ENCODE data around the gene RAB11FIP5. TPM values are rescaled to one million over a fixed set of nuclear protein-coding genes. Genes with fewer than 3 reads are reported as not detected.

Gene RAB11FIP5
- total RNA-seq, 4 donors from 2014 or later = 27.1 to 35.3 (median 33.7) TPM

DNA sequence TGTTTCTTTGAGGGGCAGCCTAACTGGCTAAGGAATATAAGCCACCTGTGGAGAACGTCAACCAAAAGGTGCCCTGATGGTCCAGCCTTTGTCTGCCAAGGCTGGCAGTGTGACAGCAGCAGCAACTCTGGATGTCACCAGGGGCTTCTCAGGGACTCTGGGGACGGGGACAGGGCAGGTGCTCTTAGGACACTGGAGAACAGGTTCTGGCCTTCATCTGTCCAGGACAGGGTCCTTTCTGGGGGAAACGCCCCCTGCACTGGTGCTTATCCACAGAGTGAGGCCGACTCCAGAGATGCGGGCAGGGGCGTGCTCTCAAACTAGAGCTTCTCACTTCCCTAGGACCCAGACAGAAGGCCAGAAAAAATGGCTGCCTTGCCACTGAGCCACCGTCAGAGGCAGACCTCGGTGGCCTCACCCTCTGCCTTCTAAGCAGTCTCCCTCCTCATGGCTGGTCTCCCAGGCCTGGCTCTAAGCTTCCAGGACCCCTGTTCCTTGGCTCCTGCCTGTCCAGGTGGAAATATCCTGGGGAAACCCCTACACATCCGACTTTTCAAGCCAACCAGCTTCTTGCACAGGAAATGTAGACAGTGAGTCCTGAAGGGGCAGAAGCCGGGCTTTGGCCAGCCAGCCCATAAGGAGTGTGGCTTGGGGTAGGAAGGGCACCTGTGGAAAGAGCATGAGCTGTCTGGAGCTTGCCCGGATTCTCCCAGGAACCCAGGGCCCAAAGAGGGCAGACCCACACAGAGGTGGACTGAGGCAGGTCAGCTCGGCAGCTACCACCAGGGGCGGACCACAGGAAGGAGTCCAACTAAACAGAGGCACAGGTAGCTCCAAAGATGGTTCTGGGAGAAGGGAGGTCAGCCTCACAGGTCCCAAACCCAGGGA is 30.0 kb downstream of the RAB11FIP5 start:
- DNase-seq (no peak), ATAC-seq (no peak)
- Histone ChIP-seq H3K4me3 (no peak overlapping the region), H3K27ac (no peak overlapping the region), H3K9me3 (no peaks in the 10 kb centered on the region), H3K4me1 (no peaks in the 10 kb centered on the region), H3K27me3 (no peaks in the 10 kb centered on the region), H3K36me3 (peaks cover 0 to 16% of the 10 kb centered on the region in 2 donors)
- TF ChIP-seq, protein P1, sequence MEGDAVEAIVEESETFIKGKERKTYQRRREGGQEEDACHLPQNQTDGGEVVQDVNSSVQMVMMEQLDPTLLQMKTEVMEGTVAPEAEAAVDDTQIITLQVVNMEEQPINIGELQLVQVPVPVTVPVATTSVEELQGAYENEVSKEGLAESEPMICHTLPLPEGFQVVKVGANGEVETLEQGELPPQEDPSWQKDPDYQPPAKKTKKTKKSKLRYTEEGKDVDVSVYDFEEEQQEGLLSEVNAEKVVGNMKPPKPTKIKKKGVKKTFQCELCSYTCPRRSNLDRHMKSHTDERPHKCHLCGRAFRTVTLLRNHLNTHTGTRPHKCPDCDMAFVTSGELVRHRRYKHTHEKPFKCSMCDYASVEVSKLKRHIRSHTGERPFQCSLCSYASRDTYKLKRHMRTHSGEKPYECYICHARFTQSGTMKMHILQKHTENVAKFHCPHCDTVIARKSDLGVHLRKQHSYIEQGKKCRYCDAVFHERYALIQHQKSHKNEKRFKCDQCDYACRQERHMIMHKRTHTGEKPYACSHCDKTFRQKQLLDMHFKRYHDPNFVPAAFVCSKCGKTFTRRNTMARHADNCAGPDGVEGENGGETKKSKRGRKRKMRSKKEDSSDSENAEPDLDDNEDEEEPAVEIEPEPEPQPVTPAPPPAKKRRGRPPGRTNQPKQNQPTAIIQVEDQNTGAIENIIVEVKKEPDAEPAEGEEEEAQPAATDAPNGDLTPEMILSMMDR (IDR thresholded peaks at IDR 0.05 in 4 of 5, conservative IDR thresholded peaks at IDR 0.05 in 1 of 5) = no peak
- no peak for TF ChIP-seq POLR2A (IDR thresholded peaks at IDR 0.05)
- intact Hi-C loops (cut with DNase I; ENCODE audit: low total_unique reads) = no loop called here
- in situ Hi-C loops (cut with MboI; ENCODE audit: low sequenced_read_pairs in 4 of 4) = loop anchor here in 1 of 4 donors (5.0 kb wide), 1 partner anchor 75 kb away; no protein-coding TSS in a partner anchor

DNA sequence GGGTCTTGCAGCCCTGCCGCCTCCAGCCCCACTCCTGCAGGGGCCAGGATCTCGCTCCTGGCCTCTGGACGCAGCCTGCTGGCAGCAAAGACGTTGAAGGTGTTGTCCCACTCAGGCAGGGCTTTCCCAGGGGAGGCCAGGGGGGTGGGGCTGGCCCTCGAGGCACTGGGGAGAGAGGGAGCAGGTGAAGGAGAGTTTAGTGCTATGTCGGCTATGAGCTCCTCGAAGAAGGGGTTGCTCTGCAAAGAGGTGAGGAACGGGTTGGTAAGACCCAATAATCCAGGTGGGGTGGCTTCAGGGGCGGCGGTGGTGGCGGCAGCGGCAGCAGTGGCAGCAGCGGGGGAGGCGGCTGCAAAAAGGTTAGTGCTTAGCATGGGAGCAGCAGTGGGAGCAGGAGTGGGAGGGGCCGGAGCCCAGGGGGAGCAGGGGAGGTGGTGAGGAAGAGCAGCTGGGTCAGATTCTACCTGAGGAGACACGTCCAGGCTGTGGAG is 31.5 kb downstream of the RAB11FIP5 start:
- peaks cover 0 to 8% of the 10 kb centered on the region in 2 donors for H3K36me3 ChIP-seq

DNA sequence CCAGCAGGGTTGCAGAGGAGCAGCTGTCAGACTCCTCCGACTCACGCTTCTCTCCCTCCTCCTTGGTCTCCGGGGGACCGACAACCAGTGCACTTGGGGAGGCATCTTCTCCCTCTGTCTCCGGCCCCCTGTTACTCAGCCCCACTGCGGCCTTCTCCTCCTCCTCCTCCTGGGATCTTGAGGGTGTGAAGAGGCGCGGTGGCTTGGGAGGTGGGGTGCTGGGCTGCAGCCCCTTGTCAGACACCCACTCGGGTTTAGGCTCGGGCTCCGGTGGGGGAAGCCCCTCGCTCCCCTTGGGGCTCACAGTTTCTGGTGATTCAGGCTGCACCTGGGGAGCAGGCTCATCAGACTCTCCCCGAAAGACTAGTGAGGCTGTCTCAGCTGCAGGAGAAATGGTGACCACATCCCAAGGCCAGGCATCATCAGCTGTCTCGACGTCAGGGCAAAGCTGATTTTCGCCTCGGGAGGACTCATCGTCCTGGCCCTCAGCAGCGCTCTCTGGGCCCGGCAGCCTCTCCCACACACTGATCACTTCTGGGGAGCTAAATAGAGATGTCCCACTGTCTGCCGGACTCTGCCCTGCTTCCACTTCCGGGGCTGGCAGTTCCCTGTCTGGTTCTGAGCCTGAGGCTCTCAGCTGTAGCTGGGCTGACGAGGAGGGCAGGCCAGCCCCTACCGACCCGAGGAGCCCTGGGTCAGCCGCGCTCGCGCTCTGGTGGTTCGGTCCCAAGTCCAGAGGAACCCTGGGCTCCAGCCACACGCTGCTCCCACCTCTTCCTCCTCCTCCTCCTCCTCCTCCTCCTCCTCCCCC is 32.2 kb downstream of the RAB11FIP5 start:
- no peak for ATAC-seq
- peaks cover 0 to 8% of the 10 kb centered on the region in 2 donors for H3K36me3 ChIP-seq

More for the DNA sequence above, 31.5 kb downstream of the RAB11FIP5 start:
- intact Hi-C loops (cut with DNase I; ENCODE audit: low total_unique reads) = no loop called here
- TF ChIP-seq POLR2A (IDR thresholded peaks at IDR 0.05) = no peak
- TF ChIP-seq, protein P1 (IDR thresholded peaks at IDR 0.05 in 4 of 5, conservative IDR thresholded peaks at IDR 0.05 in 1 of 5) = no peak
- Histone ChIP-seq H3K27me3 (no peaks in the 10 kb centered on the region), H3K4me1 (peaks cover 0 to under 1% of the 10 kb centered on the region in 2 donors), H3K4me3 (no peak overlapping the region), H3K27ac (no peak overlapping the region), H3K9me3 (no peaks in the 10 kb centered on the region)
- no peak for DNase-seq
- ATAC-seq = no peak
- in situ Hi-C loops (cut with MboI; ENCODE audit: low sequenced_read_pairs in 4 of 4) = loop anchor here in 1 of 4 donors (5.0 kb wide), 1 partner anchor 76 kb away; no protein-coding TSS in a partner anchor

DNA sequence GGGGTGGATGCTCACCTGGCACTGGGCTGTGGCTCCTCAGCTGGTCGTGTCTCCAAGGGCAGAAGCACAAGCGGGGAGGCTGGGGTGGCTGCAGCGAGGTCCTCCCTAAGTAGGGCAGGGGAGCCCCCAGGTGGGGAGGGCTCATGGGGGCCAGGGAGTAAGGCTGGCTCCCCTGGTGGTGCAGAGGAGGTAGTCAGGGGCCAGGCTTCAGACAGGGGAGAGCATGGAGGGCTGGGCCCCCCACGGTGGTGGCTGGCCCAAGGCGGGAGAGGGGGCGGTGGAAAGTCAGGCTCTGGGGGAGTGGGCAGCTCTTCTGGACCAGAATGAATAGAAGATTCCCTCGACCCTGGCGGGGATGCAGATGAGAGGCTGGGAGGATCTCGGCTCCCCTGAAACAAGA is 33.1 kb downstream of the RAB11FIP5 start:
- Histone ChIP-seq H3K4me3 (no peak overlapping the region), H3K9me3 (no peaks in the 10 kb centered on the region), H3K27me3 (no peaks in the 10 kb centered on the region), H3K4me1 (peaks cover 11% of the 10 kb centered on the region in 2 donors), H3K36me3 (peaks cover 0 to 8% of the 10 kb centered on the region in 2 donors), H3K27ac (no peak overlapping the region)
- no peak for DNase-seq
- intact Hi-C loops (cut with DNase I; ENCODE audit: low total_unique reads) = loop anchor here (10.0 kb wide), 1 partner anchor 655 kb away; the partner anchor contains the start of gene TPRKB
- no peak for ATAC-seq
- in situ Hi-C loops (cut with MboI; ENCODE audit: low sequenced_read_pairs in 4 of 4) = loop anchor here in 1 of 4 donors (5.0 kb wide), 1 partner anchor 78 kb away; no protein-coding TSS in a partner anchor
- TF ChIP-seq, protein P1 (IDR thresholded peaks at IDR 0.05 in 4 of 5, conservative IDR thresholded peaks at IDR 0.05 in 1 of 5) = no peak
- TF ChIP-seq POLR2A (IDR thresholded peaks at IDR 0.05) = no peak

More for the DNA sequence above, 32.2 kb downstream of the RAB11FIP5 start:
- Histone ChIP-seq H3K27ac (no peak overlapping the region), H3K27me3 (no peaks in the 10 kb centered on the region), H3K4me3 (no peak overlapping the region), H3K4me1 (peaks cover 5 to 6% of the 10 kb centered on the region in 2 donors), H3K9me3 (no peaks in the 10 kb centered on the region)
- no peak for DNase-seq
- TF ChIP-seq, protein P1 (IDR thresholded peaks at IDR 0.05 in 4 of 5, conservative IDR thresholded peaks at IDR 0.05 in 1 of 5) = no peak
- no peak for TF ChIP-seq POLR2A (IDR thresholded peaks at IDR 0.05)
- in situ Hi-C loops (cut with MboI; ENCODE audit: low sequenced_read_pairs in 4 of 4) = loop anchor here in 1 of 4 donors (5.0 kb wide), 1 partner anchor 77 kb away; no protein-coding TSS in a partner anchor
- intact Hi-C loops (cut with DNase I; ENCODE audit: low total_unique reads) = no loop called here
